Erythroblast (primary cell): ENCODE results near the gene MXRA7.

Experiments
- GATA1 ChIP-seq: IDR thresholded peaks from 2 replicates; pipeline ENCODE4 v1.6.1; 2011; ENCODE audit warnings: low read depth, mild to moderate bottlenecking, control low read depth, low read length, moderate library complexity
- POLR2A ChIP-seq: IDR thresholded peaks from 2 replicates; pipeline ENCODE4 v1.6.1; 2011; ENCODE audit warnings: mild to moderate bottlenecking, low read length

- TF ChIP-seq POLR2A (no peak), GATA1 (no peak)
These were observed 11.5 kb upstream of the MXRA7 start for GRCh38 chr17:76722279-76722678.
